Measurements from ENCODE around the gene SETD1B. TPM values are rescaled to one million over a fixed set of nuclear protein-coding genes. Genes with fewer than 3 reads are reported as not detected.
A peak's percentile ranks its signal among the peaks of the same experiment; 100 is the strongest.

The SETD1B gene
- total RNA-seq, 1 donor from 2014 or later, result 7.9 TPM

GRCh38 chr12:121806546-121807423, 3.0 kb downstream of the SETD1B start:
- Histone ChIP-seq H3K27ac (replicated peaks) (peak overlapping the region; percentile 100), H3K4me3 (peak overlapping the region; percentile 81), H3K4me1 (peaks cover 61% of the 10 kb centered on the region), H3K36me3 (peaks cover 37% of the 10 kb centered on the region), H3K27me3 (ENCODE audit: low read depth) (no peaks in the 10 kb centered on the region), H3K9me3 (replicated peaks) (no peaks in the 10 kb centered on the region)
- no peak for DNase-seq
- intact Hi-C loops (cut with micrococcal nuclease), result no loop called here
- TF ChIP-seq CTCF (IDR thresholded peaks at IDR 0.05; ENCODE audit: borderline replicate concordance), result no peak

GRCh38 chr12:121807642-121808347, 4.0 kb downstream of the SETD1B start:
- no peak for TF ChIP-seq CTCF (IDR thresholded peaks at IDR 0.05; ENCODE audit: borderline replicate concordance)
- DNase-seq, result no peak
- H3K4me3 ChIP-seq, result peak overlapping the region; percentile 81

GRCh38 chr12:121808623-121809022, 4.8 kb downstream of the SETD1B start:
- Histone ChIP-seq H3K36me3 (peaks cover 44% of the 10 kb centered on the region), H3K9me3 (replicated peaks) (no peaks in the 10 kb centered on the region), H3K4me1 (peaks cover 70% of the 10 kb centered on the region), H3K4me3 (no peak overlapping the region), H3K27me3 (ENCODE audit: low read depth) (no peaks in the 10 kb centered on the region), H3K27ac (replicated peaks) (no peak overlapping the region)
- no peak for DNase-seq
- no peak for TF ChIP-seq CTCF (IDR thresholded peaks at IDR 0.05; ENCODE audit: borderline replicate concordance)
- intact Hi-C loops (cut with micrococcal nuclease), result no loop called here

More at GRCh38 chr12:121807642-121808347, 4.0 kb downstream of the SETD1B start:
- intact Hi-C loops (cut with micrococcal nuclease), result no loop called here
- Histone ChIP-seq H3K36me3 (peaks cover 37% of the 10 kb centered on the region), H3K9me3 (replicated peaks) (no peaks in the 10 kb centered on the region), H3K4me1 (peaks cover 69% of the 10 kb centered on the region), H3K27ac (replicated peaks) (no peak overlapping the region), H3K27me3 (ENCODE audit: low read depth) (no peaks in the 10 kb centered on the region)

GRCh38 chr12:121809712-121810116, 5.9 kb downstream of the SETD1B start:
- Histone ChIP-seq H3K36me3 (peaks cover 49% of the 10 kb centered on the region), H3K4me1 (peaks cover 71% of the 10 kb centered on the region), H3K27ac (replicated peaks) (no peak overlapping the region), H3K9me3 (replicated peaks) (no peaks in the 10 kb centered on the region), H3K27me3 (ENCODE audit: low read depth) (no peaks in the 10 kb centered on the region), H3K4me3 (no peak overlapping the region)
- DNase-seq, result no peak
- TF ChIP-seq CTCF (IDR thresholded peaks at IDR 0.05; ENCODE audit: borderline replicate concordance), result no peak
- intact Hi-C loops (cut with micrococcal nuclease), result no loop called here

- Histone ChIP-seq H3K9me3 (replicated peaks) (no peaks in the 10 kb centered on the region), H3K27me3 (ENCODE audit: low read depth) (no peaks in the 10 kb centered on the region), H3K4me3 (peak overlapping the region; percentile 68), H3K27ac (replicated peaks) (no peak overlapping the region), H3K4me1 (peaks cover 65% of the 10 kb centered on the region), H3K36me3 (peaks cover 56% of the 10 kb centered on the region)
- intact Hi-C loops (cut with micrococcal nuclease), result no loop called here
- no peak for TF ChIP-seq CTCF (IDR thresholded peaks at IDR 0.05; ENCODE audit: borderline replicate concordance)
- no peak for DNase-seq
Observed at GRCh38 chr12:121810234-121810817, 6.5 kb downstream of the SETD1B start.
